CD14-positive monocyte (primary cell): ENCODE measurements around the gene SPG11. TPM values are rescaled to one million over a fixed set of nuclear protein-coding genes. Genes with fewer than 3 reads are reported as not detected.

Experiments
- DNase-seq, 3 donors: peaks; one replicate each; pipeline ENCODE4 v3.0.0-alpha.2; 2011 to 2022
- H2AFZ ChIP-seq: 2 replicates; pipeline ENCODE4 v1.6.0; 2012; ENCODE audit warnings: mild to moderate bottlenecking, low read depth, low read length, inconsistent platforms; ENCODE audit not compliant: insufficient read depth, poor library complexity, severe bottlenecking
- H3K27ac ChIP-seq, 2 donors: 1 replicate in 1 of 2; 2 replicates in 1 of 2; pipeline ENCODE4 v1.5.1; 2012 to 2013; ENCODE audit warnings: low read length in 2 of 2, control low read depth in 1 of 2, inconsistent platforms in 1 of 2, low read depth in 1 of 2, mild to moderate bottlenecking in 1 of 2
- H3K27me3 ChIP-seq, 2 donors: one replicate each; pipeline versions ENCODE4 v1.6.0 to v1.6.1; 2011 to 2013; ENCODE audit warnings: low read length in 2 of 2; ENCODE audit not compliant: control insufficient read depth in 2 of 2, insufficient read depth in 2 of 2
- H3K36me3 ChIP-seq, 2 donors: replicated peaks in 1 of 2; 1 replicate in 1 of 2; 2 replicates in 1 of 2; pipeline versions ENCODE4 v1.5.1 to v1.6.1; 2012 to 2013; ENCODE audit warnings: low read length in 2 of 2, control low read depth in 1 of 2, inconsistent platforms in 1 of 2, mild to moderate bottlenecking in 1 of 2; ENCODE audit not compliant: insufficient read depth in 2 of 2, control insufficient read depth in 1 of 2
- H3K4me1 ChIP-seq, 2 donors: 1 replicate in 1 of 2; 2 replicates in 1 of 2; pipeline versions ENCODE4 v1.5.1 to v1.6.1; 2012 to 2013; ENCODE audit warnings: low read length in 2 of 2, control low read depth in 1 of 2, inconsistent platforms in 1 of 2, mild to moderate bottlenecking in 1 of 2, moderate library complexity in 1 of 2; ENCODE audit not compliant: insufficient read depth in 2 of 2, control insufficient read depth in 1 of 2
- H3K4me2 ChIP-seq: replicated peaks from 2 replicates; pipeline ENCODE3; 2012; ENCODE audit warnings: low read length, moderate library complexity, mild to moderate bottlenecking; ENCODE audit not compliant: poor library complexity, severe bottlenecking; ENCODE audit errors: extremely low read depth
- H3K4me3 ChIP-seq, 3 experiments: fragments of 200-600 bp in 1 of 3; sonication (generic) in 1 of 3; replicated peaks in 1 of 3; 1 replicate in 2 of 3; 2 replicates in 1 of 3; pipeline ENCODE4 v1.5.1; 2011 to 2013; ENCODE audit warnings: low read length in 3 of 3, mild to moderate bottlenecking in 3 of 3, control low read depth in 2 of 3, low read depth in 2 of 3, inconsistent platforms in 1 of 3, moderate library complexity in 1 of 3
- H3K79me2 ChIP-seq: 2 replicates; pipeline ENCODE4 v1.6.0; 2012; ENCODE audit warnings: mild to moderate bottlenecking, control low read depth, inconsistent platforms, low read length, moderate library complexity; ENCODE audit not compliant: insufficient read depth
- H3K9ac ChIP-seq: 2 replicates; pipeline ENCODE4 v1.6.0; 2017; ENCODE audit warnings: low read length, mild to moderate bottlenecking; ENCODE audit not compliant: insufficient read depth, poor library complexity, severe bottlenecking
- H3K9me3 ChIP-seq, 2 donors: replicated peaks in 1 of 2; 1 replicate in 1 of 2; 2 replicates in 1 of 2; pipeline versions ENCODE4 v1.5.1 to v1.6.1; 2012 to 2013; ENCODE audit warnings: low read length in 2 of 2, control low read depth in 1 of 2; ENCODE audit not compliant: control insufficient read depth in 1 of 2, insufficient read depth in 1 of 2
- H4K20me1 ChIP-seq: 2 replicates; pipeline ENCODE4 v1.6.0; 2012; ENCODE audit warnings: mild to moderate bottlenecking, low read length, control low read depth, moderate library complexity; ENCODE audit not compliant: insufficient read depth
- H3K27ac Mint-ChIP-seq, 7 donors: one replicate each; pipeline ENCODE4 v1.8.0; 2020; ENCODE audit warnings: mild to moderate bottlenecking in 7 of 7, mixed read lengths in 7 of 7, moderate library complexity in 6 of 7, inconsistent platforms in 2 of 7
- H3K27me3 Mint-ChIP-seq, 3 donors: one replicate each; pipeline ENCODE4 v1.8.0; 2021 to 2022; ENCODE audit warnings: low read depth in 3 of 3, mild to moderate bottlenecking in 3 of 3, mixed read lengths in 3 of 3, moderate library complexity in 3 of 3, inconsistent platforms in 1 of 3
- H3K36me3 Mint-ChIP-seq, 2 donors: one replicate each; pipeline ENCODE4 v1.8.0; 2020; ENCODE audit warnings: mixed read lengths in 2 of 2, inconsistent platforms in 1 of 2, mild to moderate bottlenecking in 1 of 2
- H3K4me1 Mint-ChIP-seq: one replicate; pipeline ENCODE4 v1.8.0; 2020; ENCODE audit warnings: mild to moderate bottlenecking, mixed read lengths
- H3K4me3 Mint-ChIP-seq, 2 donors: one replicate each; pipeline ENCODE4 v1.8.0; 2020; ENCODE audit warnings: mild to moderate bottlenecking in 2 of 2, mixed read lengths in 2 of 2, moderate library complexity in 1 of 2
- H3K9me3 Mint-ChIP-seq, 7 donors: one replicate each; pipeline ENCODE4 v1.8.0; 2020 to 2022; ENCODE audit warnings: mixed read lengths in 7 of 7, mild to moderate bottlenecking in 6 of 7, moderate library complexity in 6 of 7, inconsistent platforms in 2 of 7
- CTCF ChIP-seq: fragments of 200-600 bp; IDR thresholded peaks from one replicate; pipeline ENCODE4 v1.8.0; 2022; ENCODE audit warnings: antibody characterized with exemption, mild to moderate bottlenecking
- WGBS: methylation state at CpG from one replicate; pipeline ENCODE4 v1.1.5; 2013; ENCODE audit warnings: missing lambda C conversion rate; ENCODE audit not compliant: insufficient coverage; 5-methylcytosine and 5-hydroxymethylcytosine counted together
- intact Hi-C, 2 donors: fragments of 100-400 bp; cut with micrococcal nuclease; formaldehyde crosslinking; loops; one replicate each; pipeline versions ENCODE4 v1.15.0 to v1.15.1; 2023
- polyA plus RNA-seq, 3 donors: library from polyadenylated mRNA; depleted of rRNA in 1 of 3; unstranded in 2 of 3; stranded (reverse) in 1 of 3; fragments of 300-500 nt in 2 of 3; fragments of >200 nt in 1 of 3; fragmentation: Illumina TruSeq in 2 of 3; gene quantifications; 1 replicate in 2 of 3; 2 replicates in 1 of 3; pipeline ENCODE4 v1.2.3, GENCODE V29; 2012 to 2021

The SPG11 gene
- polyA plus RNA-seq, 3 donors, result 26.4 to 140 (median 50.4) TPM

GRCh38 chr15:44584162-44584749 lies 79.2 kb downstream of the SPG11 start:
- Histone ChIP-seq H3K9me3 (no peaks in the 10 kb centered on the region), H3K36me3 (peaks cover 87 to 99% of the 10 kb centered on the region in 2 donors), H3K4me2 (no peak overlapping the region), H2AFZ (no peak overlapping the region), H3K79me2 (peaks cover 36% of the 10 kb centered on the region), H3K4me3 (no peak overlapping the region), H4K20me1 (peaks cover 74% of the 10 kb centered on the region), H3K4me1 (no peaks in the 10 kb centered on the region), H3K27me3 (no peaks in the 10 kb centered on the region), H3K9ac (no peak overlapping the region), H3K27ac (no peak overlapping the region)
- no peaks in the 10 kb centered on the region for H3K9me3 Mint-ChIP-seq
- H3K27ac Mint-ChIP-seq, result peak overlapping the region in 1 of 7 donors; percentile 40
- TF ChIP-seq CTCF, result peak; percentile 16
- no peaks in the 10 kb centered on the region for H3K4me1 Mint-ChIP-seq
- H3K27me3 Mint-ChIP-seq, result no peaks in the 10 kb centered on the region
- intact Hi-C loops, result no loop called here
- peak; percentile 5 to 30 (median 16) for DNase-seq
- H3K36me3 Mint-ChIP-seq, result peaks cover 72 to 91% of the 10 kb centered on the region in 2 donors
- 87% methylated on average over 3 of the region's 5 CpGs for WGBS
- no peak overlapping the region for H3K4me3 Mint-ChIP-seq

- peaks cover 40% of the 10 kb centered on the region for H3K79me2 ChIP-seq
- H3K36me3 ChIP-seq, result peaks cover 60 to 80% of the 10 kb centered on the region in 2 donors
- Mint-ChIP-seq H3K27me3 (no peaks in the 10 kb centered on the region), H3K9me3 (no peaks in the 10 kb centered on the region), H3K4me3 (no peak overlapping the region), H3K36me3 (peaks cover 50 to 81% of the 10 kb centered on the region in 2 donors), H3K27ac (no peak overlapping the region), H3K4me1 (no peaks in the 10 kb centered on the region)
- H3K27ac ChIP-seq, result no peak overlapping the region
- no peak overlapping the region for H3K9ac ChIP-seq
- H4K20me1 ChIP-seq, result peaks cover 82% of the 10 kb centered on the region
- H3K4me1 ChIP-seq, result no peaks in the 10 kb centered on the region
- H3K27me3 ChIP-seq, result no peaks in the 10 kb centered on the region
- H3K4me3 ChIP-seq, result no peak overlapping the region
- no peaks in the 10 kb centered on the region for H3K9me3 ChIP-seq
- DNase-seq, result no peak
- H3K4me2 ChIP-seq, result no peak overlapping the region
- intact Hi-C loops, result no loop called here
- WGBS, result no CpG with 5 or more reads among the region's 2 CpGs
- no peak for TF ChIP-seq CTCF
- H2AFZ ChIP-seq, result no peak overlapping the region
Observed at GRCh38 chr15:44580105-44580504, 83.4 kb downstream of the SPG11 start.
